KMS-11 (cell line): ENCODE measurements around the gene E2F6.

Experiments used
- H2AFZ ChIP-seq: fragments of 200-600 bp; sonication (generic); 2 replicates; pipeline ENCODE4 v1.6.1; 2016; ENCODE audit warnings: antibody characterized with exemption, mixed run types, low read depth
- H3K27ac ChIP-seq: fragments of 200-600 bp; sonication (generic); 2 replicates; pipeline ENCODE4 v1.6.1; 2016; ENCODE audit warnings: mild to moderate bottlenecking, mixed run types
- H3K27me3 ChIP-seq: fragments of 200-600 bp; sonication (generic); 2 replicates; pipeline ENCODE4 v1.6.1; 2017; ENCODE audit warnings: mild to moderate bottlenecking, low read depth, mixed run types, moderate library complexity; ENCODE audit not compliant: insufficient read depth
- H3K36me3 ChIP-seq: fragments of 200-600 bp; sonication (generic); 2 replicates; pipeline ENCODE4 v1.6.1; 2017; ENCODE audit warnings: mild to moderate bottlenecking, mixed run types; ENCODE audit not compliant: insufficient read depth
- H3K4me1 ChIP-seq: fragments of 200-600 bp; sonication (generic); 2 replicates; pipeline ENCODE4 v1.6.1; 2016; ENCODE audit warnings: mild to moderate bottlenecking, low read depth, mixed run types; ENCODE audit not compliant: poor library complexity, severe bottlenecking
- H3K4me2 ChIP-seq: fragments of 200-600 bp; sonication (generic); 2 replicates; pipeline ENCODE4 v1.7.0; 2016; ENCODE audit warnings: mild to moderate bottlenecking, mixed run types
- H3K4me3 ChIP-seq: fragments of 200-600 bp; sonication (generic); IDR thresholded peaks from 2 replicates; pipeline ENCODE4 v1.6.1; 2017; ENCODE audit warnings: low read depth, low read length, mixed read lengths; ENCODE audit not compliant: insufficient read depth
- H3K79me2 ChIP-seq: fragments of 200-600 bp; sonication (generic); 2 replicates; pipeline ENCODE4 v1.6.1; 2016; ENCODE audit warnings: low read depth, mixed run types; ENCODE audit not compliant: insufficient read depth
- H3K9ac ChIP-seq: fragments of 200-600 bp; sonication (generic); 2 replicates; pipeline ENCODE4 v1.6.1; 2016; ENCODE audit warnings: mild to moderate bottlenecking, mixed run types
- H4K20me1 ChIP-seq: fragments of 200-600 bp; sonication (generic); 2 replicates; pipeline ENCODE4 v1.6.1; 2016; ENCODE audit warnings: mild to moderate bottlenecking, mixed run types; ENCODE audit not compliant: insufficient read depth
- CTCF ChIP-seq: fragments of 200-600 bp; sonication (generic); conservative IDR thresholded peaks from 2 replicates; pipeline ENCODE4 v1.6.1; 2017; ENCODE audit warnings: low read depth, mild to moderate bottlenecking, antibody characterized with exemption, low read length, moderate library complexity, mixed read lengths

E2F6 gene

GRCh38 chr2:11507517-11507916 is 41.6 kb upstream of the E2F6 start:
- H3K27ac ChIP-seq: peak overlapping the region; percentile 88
- no peaks in the 10 kb centered on the region for H3K79me2 ChIP-seq
- no peaks in the 10 kb centered on the region for H3K36me3 ChIP-seq
- TF ChIP-seq CTCF: no peak
- peak overlapping the region; percentile 32; the same call in 1 of the 2 replicates for H3K9ac ChIP-seq
- no peak overlapping the region for H3K4me3 ChIP-seq
- H3K27me3 ChIP-seq: no peaks in the 10 kb centered on the region
- H4K20me1 ChIP-seq: no peaks in the 10 kb centered on the region
- H3K4me2 ChIP-seq: peak overlapping the region; percentile 59
- H3K4me1 ChIP-seq: peaks cover 62% of the 10 kb centered on the region
- 0 out of 2 replicates have a peak overlapping the region, but pooled peaks have one; percentile 9 for H2AFZ ChIP-seq

GRCh38 chr2:11506611-11506969 is 40.6 kb upstream of the E2F6 start:
- Histone ChIP-seq H3K27ac (peak overlapping the region; percentile 88), H3K9ac (peak overlapping the region; percentile 32; the same call in 1 of the 2 replicates), H3K4me2 (peak overlapping the region; percentile 59), H3K4me1 (peaks cover 68% of the 10 kb centered on the region), H2AFZ (no peak overlapping the region), H3K36me3 (no peaks in the 10 kb centered on the region), H3K79me2 (no peaks in the 10 kb centered on the region), H3K4me3 (no peak overlapping the region), H3K27me3 (no peaks in the 10 kb centered on the region), H4K20me1 (no peaks in the 10 kb centered on the region)
- no peak for TF ChIP-seq CTCF

GRCh38 chr2:11505652-11506610 is 40.0 kb upstream of the E2F6 start:
- Histone ChIP-seq H3K4me1 (peaks cover 75% of the 10 kb centered on the region), H4K20me1 (no peaks in the 10 kb centered on the region), H3K4me3 (no peak overlapping the region), H2AFZ (peak overlapping the region; percentile 9; the same call in 1 of the 2 replicates), H3K27ac (peak overlapping the region; percentile 88), H3K36me3 (no peaks in the 10 kb centered on the region), H3K9ac (peak overlapping the region; percentile 32; the same call in 1 of the 2 replicates), H3K4me2 (peak overlapping the region; percentile 59), H3K27me3 (no peaks in the 10 kb centered on the region), H3K79me2 (no peaks in the 10 kb centered on the region)
- TF ChIP-seq CTCF: no peak

GRCh38 chr2:11503354-11503927 is 37.5 kb upstream of the E2F6 start:
- TF ChIP-seq CTCF: no peak
- no peak overlapping the region for H2AFZ ChIP-seq
- H3K36me3 ChIP-seq: no peaks in the 10 kb centered on the region
- no peaks in the 10 kb centered on the region for H3K79me2 ChIP-seq
- H3K4me3 ChIP-seq: no peak overlapping the region
- no peak overlapping the region; the same call in 1 of the 2 replicates for H3K9ac ChIP-seq
- H4K20me1 ChIP-seq: no peaks in the 10 kb centered on the region
- H3K4me1 ChIP-seq: peaks cover 97% of the 10 kb centered on the region
- peak overlapping the region; percentile 59; the same call in 1 of the 2 replicates for H3K27ac ChIP-seq
- no peaks in the 10 kb centered on the region for H3K27me3 ChIP-seq
- peak overlapping the region; percentile 21; the same call in 1 of the 2 replicates for H3K4me2 ChIP-seq
